GM19238 (cell line): ENCODE data around the gene GLE1.
A peak's percentile ranks its signal among the peaks of the same experiment; 100 is the strongest.

Source experiments
- DNase-seq: peaks from one replicate; pipeline ENCODE4 v3.0.0; 2011; ENCODE audit warnings: low spot score; ENCODE audit not compliant: insufficient read length

The GLE1 gene

GRCh38 chr9:128504485-128505413 lies at the start of gene GLE1:
Gene GLE1 (plus strand): TSS chr9:128504719. CDS start chr9:128504806, 87 bp downstream.
- peak; percentile 98 for DNase-seq

GRCh38 chr9:128454991-128455390 lies 49.5 kb upstream of the GLE1 start:
- no peak for DNase-seq

GRCh38 chr9:128455849-128456612 lies 48.5 kb upstream of the GLE1 start, which contains the start of gene ODF2:
Gene ODF2 (plus strand): TSS chr9:128456006. CDS start chr9:128456092, 86 bp downstream.
- DNase-seq: peak; percentile 99

- peak; percentile 88 for DNase-seq
These were observed 47.9 kb upstream of the GLE1 start for GRCh38 chr9:128456613-128457061.

GRCh38 chr9:128457207-128457606 lies 47.3 kb upstream of the GLE1 start:
- no peak for DNase-seq

DNA sequence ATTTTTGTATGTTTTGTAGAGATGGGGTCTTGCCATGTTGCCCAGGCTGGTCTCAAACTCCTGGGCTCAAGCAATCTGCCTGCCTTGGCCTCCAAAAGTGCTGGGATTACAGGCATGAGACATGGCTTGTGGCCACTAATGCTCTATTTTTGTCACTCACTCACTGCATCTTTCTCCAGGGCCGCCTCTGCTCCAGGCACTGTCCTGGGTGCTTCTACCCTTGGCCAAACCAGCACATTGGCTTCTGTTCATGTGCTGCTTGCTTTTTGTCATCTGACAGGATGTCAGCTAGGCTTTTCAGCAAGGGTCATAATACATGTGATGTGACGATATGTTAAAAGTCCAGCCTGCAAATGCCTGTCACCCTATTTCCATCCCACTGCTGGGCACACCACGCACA lies 45.5 kb upstream of the GLE1 start:
- DNase-seq: no peak

DNA sequence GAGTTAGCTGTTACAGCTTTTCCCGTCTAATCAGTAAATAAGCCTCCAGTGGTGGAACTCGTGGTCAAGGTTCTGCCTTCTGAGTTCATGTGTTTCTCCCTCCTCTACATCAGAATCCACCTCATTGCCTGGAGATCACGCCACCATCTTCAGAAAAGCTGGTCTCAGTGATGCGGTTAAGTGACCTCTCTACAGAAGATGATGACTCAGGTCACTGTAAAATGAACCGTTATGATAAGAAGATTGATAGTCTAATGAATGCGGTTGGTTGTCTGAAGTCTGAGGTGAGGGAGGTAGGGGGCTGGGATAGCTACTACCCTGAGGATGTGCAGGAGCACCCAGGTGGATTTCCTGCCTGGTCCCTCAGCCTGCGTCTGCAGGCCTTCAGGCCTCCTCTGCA lies 35.4 kb upstream of the GLE1 start:
- no peak for DNase-seq

GRCh38 chr9:128470560-128470959 lies 34.0 kb upstream of the GLE1 start:
- no peak for DNase-seq

DNA sequence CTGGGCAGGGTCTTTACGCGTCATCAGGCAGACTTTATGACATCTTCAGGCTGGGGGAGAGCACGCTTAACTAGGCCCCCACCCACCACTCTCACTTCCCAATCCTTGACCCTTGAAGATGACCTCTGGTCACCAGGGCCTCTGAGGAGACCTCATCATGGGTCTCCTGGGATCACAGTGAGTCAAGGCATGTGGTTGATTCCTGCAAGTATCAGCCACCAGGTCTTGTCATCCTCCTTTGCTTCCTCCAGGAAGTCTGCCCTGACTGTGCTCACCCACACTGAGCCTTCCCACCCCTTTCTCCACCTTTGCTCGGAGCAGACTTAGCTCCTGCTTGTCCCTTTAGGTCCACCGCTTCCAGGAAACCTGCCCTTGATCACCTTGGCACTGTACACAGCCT lies 31.4 kb upstream of the GLE1 start:
- no peak for DNase-seq

- no peak for DNase-seq
These were observed 28.7 kb upstream of the GLE1 start for GRCh38 chr9:128475867-128476266.

GRCh38 chr9:128479262-128479661 lies 25.3 kb upstream of the GLE1 start:
- DNase-seq: no peak

DNA sequence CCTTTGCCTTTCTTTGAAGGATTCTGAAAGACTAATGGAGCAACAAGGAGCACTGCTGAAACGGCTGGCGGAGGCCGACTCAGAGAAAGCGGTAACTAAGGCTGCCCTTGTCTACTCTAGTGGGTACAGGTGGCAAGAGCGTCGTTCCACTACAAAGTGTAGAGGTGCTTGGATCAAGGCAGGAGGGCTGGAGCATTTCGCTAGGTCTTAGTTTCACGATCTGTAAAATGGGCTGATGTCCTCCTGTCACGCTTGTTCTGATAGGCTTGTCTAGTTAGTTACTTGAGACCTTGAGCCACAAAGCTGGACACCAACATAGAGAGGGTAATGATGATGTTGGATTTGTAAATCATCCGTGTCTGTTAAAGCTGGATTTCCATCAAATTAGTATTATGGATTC lies 23.0 kb upstream of the GLE1 start:
- DNase-seq: no peak

- DNase-seq: no peak
These were observed 22.3 kb upstream of the GLE1 start for GRCh38 chr9:128482186-128482585.

DNA sequence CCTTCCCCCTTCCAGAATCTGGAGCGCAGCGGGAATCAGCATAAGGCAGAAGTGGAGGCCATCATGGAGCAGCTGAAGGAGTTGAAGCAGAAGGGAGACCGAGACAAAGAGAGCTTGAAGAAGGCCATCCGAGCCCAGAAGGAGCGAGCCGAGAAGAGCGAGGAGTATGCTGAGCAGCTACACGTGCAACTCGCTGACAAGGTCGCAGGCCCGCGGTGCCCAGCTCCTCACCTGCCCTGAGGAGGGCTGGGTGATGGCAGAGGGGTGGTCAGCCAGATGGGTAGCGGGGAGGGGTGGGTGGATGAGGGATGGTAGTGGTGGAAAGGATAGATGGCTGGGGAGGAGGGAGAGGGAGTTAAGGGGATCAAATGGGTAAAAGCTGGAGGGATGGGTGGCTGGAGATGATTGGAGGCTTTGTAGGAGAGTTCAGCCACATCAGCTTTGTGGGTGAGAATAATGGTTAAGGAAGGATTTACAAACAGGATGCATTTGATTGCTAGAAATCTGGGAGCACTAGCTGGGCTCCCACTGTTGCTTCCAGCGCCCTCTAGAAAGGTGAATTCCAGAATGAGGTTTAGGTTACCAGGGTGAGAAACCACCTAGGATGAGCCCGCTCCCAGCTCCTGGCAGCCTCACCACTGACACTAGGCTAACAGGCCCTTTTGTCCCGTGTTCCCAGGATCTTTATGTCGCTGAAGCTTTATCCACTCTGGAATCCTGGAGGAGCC lies 19.7 kb upstream of the GLE1 start:
- no peak for DNase-seq

DNA sequence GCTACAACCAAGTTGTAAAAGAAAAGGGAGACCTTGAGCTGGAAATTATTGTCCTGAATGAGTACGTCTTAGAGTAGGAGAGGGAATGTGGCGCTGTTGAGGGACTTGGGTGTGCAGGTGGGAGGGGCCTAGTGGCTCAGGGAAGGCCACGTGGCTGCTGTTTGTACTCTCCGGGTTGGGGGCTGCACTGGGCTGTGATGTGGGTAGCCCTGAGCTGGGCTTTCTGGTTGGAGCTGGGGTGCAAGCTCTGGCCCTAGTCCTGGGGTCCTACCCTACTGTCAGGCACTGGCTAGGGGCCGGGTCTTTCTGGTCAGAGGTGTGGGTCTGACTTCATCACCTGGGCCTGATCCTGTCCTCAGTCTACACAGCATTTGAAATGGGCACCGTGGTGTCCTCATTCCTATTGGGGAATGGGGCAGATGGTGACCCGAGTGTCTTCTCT lies 19.1 kb upstream of the GLE1 start:
- no peak for DNase-seq

DNA sequence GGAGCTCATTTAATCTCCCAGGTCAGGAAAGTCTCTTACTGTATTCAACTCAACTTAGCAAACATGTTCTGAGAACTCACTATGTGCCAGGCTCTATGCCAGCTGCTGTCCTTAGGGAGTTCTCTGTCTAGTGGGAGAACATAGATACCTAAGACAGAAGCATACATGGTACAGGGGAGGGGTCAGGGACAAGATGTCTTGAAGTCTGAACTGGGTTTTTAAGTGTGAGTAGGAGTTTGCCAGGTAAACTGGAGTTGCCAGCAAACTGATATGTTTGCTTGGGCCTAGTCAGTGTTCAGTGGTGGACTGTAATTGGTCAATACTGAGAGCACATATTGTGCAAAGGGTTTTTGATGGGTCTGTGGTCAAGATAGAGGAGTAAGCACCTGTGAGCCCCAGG lies 18.3 kb upstream of the GLE1 start:
- no peak for DNase-seq

- DNase-seq: no peak
These were observed 11.1 kb upstream of the GLE1 start for GRCh38 chr9:128493424-128493823.

- no peak for DNase-seq
These were observed 10.3 kb upstream of the GLE1 start for GRCh38 chr9:128494108-128494745.

DNA sequence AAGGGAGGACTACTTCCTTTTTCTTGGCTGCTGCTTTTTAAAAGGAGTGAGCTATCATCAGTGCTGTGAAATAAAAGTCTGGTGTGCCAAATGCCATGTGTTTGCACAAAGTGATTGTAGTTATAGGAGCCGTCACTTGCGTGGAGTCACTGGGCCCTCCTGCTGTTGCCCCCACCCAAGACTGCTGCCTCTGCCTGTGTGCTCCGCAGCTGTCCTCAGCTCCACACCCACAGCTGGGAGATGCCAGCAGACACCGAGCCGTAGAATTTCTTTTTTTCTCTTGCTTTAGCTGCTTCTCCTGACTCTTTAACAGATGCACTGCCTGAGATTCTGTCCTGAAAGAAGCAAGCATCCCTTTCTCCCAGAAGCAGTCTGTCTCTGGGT lies 9.8 kb upstream of the GLE1 start:
- no peak for DNase-seq

- DNase-seq: no peak
These were observed 9.2 kb upstream of the GLE1 start for GRCh38 chr9:128495296-128495695.

DNA sequence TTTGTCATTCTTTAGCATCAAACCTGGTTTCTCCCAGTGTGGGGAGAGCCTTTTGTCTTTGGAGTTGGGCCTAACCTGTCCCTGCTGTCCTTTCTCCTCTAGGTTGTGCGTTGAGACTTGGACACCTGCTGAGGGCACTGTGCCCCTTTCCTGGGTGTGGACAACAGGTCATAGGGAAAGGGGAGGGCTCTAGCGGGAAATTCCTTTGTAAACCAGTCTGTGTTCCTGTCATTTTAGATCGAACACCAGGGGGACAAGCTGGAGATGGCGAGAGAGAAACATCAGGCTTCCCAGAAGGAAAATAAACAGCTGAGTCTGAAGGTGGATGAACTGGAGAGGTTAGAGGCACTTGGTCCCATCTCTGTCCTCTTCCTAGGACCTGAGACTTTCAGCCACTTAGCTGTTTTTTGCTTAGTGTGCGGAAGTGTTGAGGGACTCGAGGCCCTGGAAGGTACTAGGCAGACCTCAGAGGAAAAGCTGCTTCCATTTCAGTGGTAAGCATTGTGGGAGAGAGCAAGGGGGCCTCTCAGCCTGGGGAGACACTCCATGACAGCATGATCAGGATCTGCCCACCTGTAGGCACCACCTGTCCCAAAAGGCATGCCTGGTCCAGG lies 8.6 kb upstream of the GLE1 start:
- DNase-seq: no peak
